Naive thymus-derived CD4-positive, alpha-beta T cell (primary cell): Measurements from ENCODE around the gene USH1C. TPM values are rescaled to one million over a fixed set of nuclear protein-coding genes. Genes with fewer than 3 reads are reported as not detected.
A peak's percentile ranks its signal among the peaks of the same experiment; 100 is the strongest.

Experiments used
- ATAC-seq: fragments of 150-1000 bp; cut with Tn5 transposase; 2 replicates; pipeline ENCODE4 v1.10.0; 2021; ENCODE audit warnings: mild to moderate bottlenecking, moderate library complexity
- CTCF ChIA-PET: fragments of 350-600 bp; sonication (Branson Sonifier 250); formaldehyde crosslinking; loops from one replicate; lab custom pipeline; 2021; ENCODE audit warnings: antibody characterized with exemption; lab: Charles Lee
- POLR2A ChIA-PET: fragments of 350-600 bp; sonication (Branson Sonifier 250); formaldehyde crosslinking; loops from one replicate; lab custom pipeline; 2021; ENCODE audit warnings: antibody characterized with exemption, inconsistent platforms; lab: Charles Lee
- DNase-seq, 9 donors: peaks; one replicate each; pipeline versions ENCODE4 v3.0.0 to v3.0.0-alpha.2; 2020 to 2022; ENCODE audit warnings: mixed read lengths in 1 of 9
- H3K27ac ChIP-seq: one replicate; pipeline ENCODE4 v1.7.0; 2013; ENCODE audit warnings: mild to moderate bottlenecking, low read depth, low read length, moderate library complexity
- H3K27me3 ChIP-seq, 2 donors: one replicate each; pipeline ENCODE4 v1.7.0; 2013; ENCODE audit warnings: low read length in 2 of 2, mild to moderate bottlenecking in 2 of 2, moderate library complexity in 2 of 2; ENCODE audit not compliant: control insufficient read depth in 2 of 2, insufficient read depth in 2 of 2
- H3K36me3 ChIP-seq, 3 experiments: 1 replicate in 2 of 3; 2 replicates in 1 of 3; pipeline ENCODE4 v1.7.0; 2013; ENCODE audit warnings: low read length in 3 of 3, mild to moderate bottlenecking in 3 of 3, moderate library complexity in 1 of 3; ENCODE audit not compliant: insufficient read depth in 3 of 3, control insufficient read depth in 2 of 3
- H3K4me1 ChIP-seq, 2 donors: one replicate each; pipeline ENCODE4 v1.7.0; 2013; ENCODE audit warnings: low read length in 2 of 2, mild to moderate bottlenecking in 2 of 2, moderate library complexity in 1 of 2; ENCODE audit not compliant: control insufficient read depth in 2 of 2, insufficient read depth in 2 of 2
- H3K4me3 ChIP-seq: 2 replicates; pipeline ENCODE4 v1.7.0; 2013; ENCODE audit warnings: mild to moderate bottlenecking, low read length
- H3K9me3 ChIP-seq, 3 experiments: 1 replicate in 2 of 3; 2 replicates in 1 of 3; pipeline ENCODE4 v1.7.0; 2013; ENCODE audit warnings: low read length in 3 of 3; ENCODE audit not compliant: control insufficient read depth in 2 of 3
- H3K27ac Mint-ChIP-seq, 9 donors: one replicate each; pipeline ENCODE4 v1.8.0; 2020 to 2022; ENCODE audit warnings: mixed read lengths in 9 of 9, mild to moderate bottlenecking in 8 of 9, moderate library complexity in 5 of 9, inconsistent platforms in 2 of 9
- H3K27me3 Mint-ChIP-seq, 5 donors: one replicate each; pipeline ENCODE4 v1.8.0; 2021 to 2022; ENCODE audit warnings: mixed read lengths in 5 of 5, mild to moderate bottlenecking in 1 of 5
- H3K36me3 Mint-ChIP-seq, 5 donors: one replicate each; pipeline ENCODE4 v1.8.0; 2020 to 2022; ENCODE audit warnings: mixed read lengths in 5 of 5, mild to moderate bottlenecking in 3 of 5, inconsistent platforms in 1 of 5
- H3K4me1 Mint-ChIP-seq, 7 donors: one replicate each; pipeline ENCODE4 v1.8.0; 2020 to 2022; ENCODE audit warnings: mixed read lengths in 7 of 7, mild to moderate bottlenecking in 3 of 7, inconsistent platforms in 1 of 7
- H3K4me3 Mint-ChIP-seq, 10 donors: one replicate each; pipeline ENCODE4 v1.8.0; 2020 to 2022; ENCODE audit warnings: mild to moderate bottlenecking in 10 of 10, mixed read lengths in 10 of 10, moderate library complexity in 6 of 10, inconsistent platforms in 2 of 10
- H3K9me3 Mint-ChIP-seq, 11 donors: one replicate each; pipeline ENCODE4 v1.8.0; 2020 to 2022; ENCODE audit warnings: mixed read lengths in 11 of 11, mild to moderate bottlenecking in 4 of 11, inconsistent platforms in 1 of 11, moderate library complexity in 1 of 11
- intact Hi-C, 2 donors: fragments of 100-400 bp; cut with micrococcal nuclease; formaldehyde crosslinking; loops; one replicate each; pipeline ENCODE4 v1.15.1; 2023
- polyA plus RNA-seq, 2 donors: library from polyadenylated mRNA; unstranded; fragments of 300-500 nt; fragmentation: Illumina TruSeq; gene quantifications; one replicate each; pipeline ENCODE4 v1.2.3, GENCODE V29; 2021
- total RNA-seq, 6 experiments: library from RNA in 5 of 6; stranded (reverse) in 5 of 6; gene quantifications; 1 replicate in 5 of 6; 2 replicates in 1 of 6; pipeline ENCODE4 v1.2.3 and lab custom pipeline; 2021 to 2026

The USH1C gene
- total and polyA plus RNA-seq, 7 experiments from 2014 or later, result not detected

- Histone ChIP-seq H3K9me3 (no peaks in the 10 kb centered on the region), H3K4me3 (no peak overlapping the region), H3K27ac (no peak overlapping the region), H3K36me3 (no peaks in the 10 kb centered on the region), H3K27me3 (peaks cover 0 to 3% of the 10 kb centered on the region in 2 donors), H3K4me1 (no peaks in the 10 kb centered on the region)
- peaks cover 0 to 4% (median 0%) of the 10 kb centered on the region in 11 donors for H3K9me3 Mint-ChIP-seq
- peaks cover 0 to 20% (median 4%) of the 10 kb centered on the region in 5 donors for H3K27me3 Mint-ChIP-seq
- peak in 1 of 9 donors; percentile 7 for DNase-seq
- POLR2A ChIA-PET, result no interaction called here
- H3K27ac Mint-ChIP-seq, result no peak overlapping the region
- no peak for ATAC-seq
- CTCF ChIA-PET, result no interaction called here
- intact Hi-C loops, result no loop called here
- no peaks in the 10 kb centered on the region for H3K4me1 Mint-ChIP-seq
- no peak overlapping the region for H3K4me3 Mint-ChIP-seq
- no peaks in the 10 kb centered on the region for H3K36me3 Mint-ChIP-seq
These were observed 41.9 kb upstream of the USH1C start for GRCh38 chr11:17585911-17586695.

- ChIA-PET POLR2A (no interaction called here), CTCF (no interaction called here)
- DNase-seq (no peak), ATAC-seq (no peak)
- peaks cover 0 to 4% (median 0%) of the 10 kb centered on the region in 11 donors for H3K9me3 Mint-ChIP-seq
- Histone ChIP-seq H3K27me3 (no peaks in the 10 kb centered on the region), H3K4me1 (no peaks in the 10 kb centered on the region), H3K4me3 (no peak overlapping the region), H3K27ac (no peak overlapping the region), H3K36me3 (no peaks in the 10 kb centered on the region), H3K9me3 (no peaks in the 10 kb centered on the region)
- H3K4me1 Mint-ChIP-seq, result peaks cover 0 to 2% (median 0%) of the 10 kb centered on the region in 7 donors
- intact Hi-C loops, result no loop called here
- peaks cover 0 to 28% (median 0%) of the 10 kb centered on the region in 5 donors for H3K27me3 Mint-ChIP-seq
- no peak overlapping the region for H3K4me3 Mint-ChIP-seq
- H3K36me3 Mint-ChIP-seq, result no peaks in the 10 kb centered on the region
- no peak overlapping the region for H3K27ac Mint-ChIP-seq
These were observed 37.5 kb upstream of the USH1C start for GRCh38 chr11:17581732-17582053.

DNA sequence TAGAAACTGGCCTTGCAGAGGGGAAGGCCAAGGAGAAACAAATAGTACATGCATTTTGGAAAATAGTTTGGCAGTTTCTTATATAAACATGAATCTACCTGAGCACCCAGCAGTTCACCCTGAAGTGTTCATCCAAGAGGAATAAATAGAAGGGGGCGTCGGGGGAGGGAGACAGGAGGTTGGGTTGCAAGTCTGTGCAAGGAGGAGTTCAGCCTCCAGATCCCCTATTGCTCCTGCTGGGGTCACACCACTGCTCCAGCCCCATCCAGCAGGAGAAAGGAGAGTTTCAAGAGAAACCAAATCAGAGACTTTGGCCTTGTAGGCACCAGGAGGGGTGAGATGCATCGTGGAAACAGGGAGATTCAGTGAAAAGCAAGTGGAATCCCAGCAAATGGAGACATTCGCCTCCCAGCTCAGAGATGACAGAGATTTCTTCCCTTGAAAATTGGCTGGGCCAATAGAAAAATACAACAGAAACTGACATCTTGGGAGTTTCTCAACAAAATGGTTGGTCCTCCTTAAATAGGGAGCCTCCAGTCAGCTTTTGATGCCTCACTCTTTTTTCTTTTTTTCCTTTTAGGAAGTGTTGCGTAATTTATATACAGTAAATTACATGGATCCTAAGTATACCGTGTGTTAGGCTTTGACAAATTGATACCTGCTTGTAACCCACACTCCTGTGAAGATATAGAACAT is 37.0 kb upstream of the USH1C start:
- CTCF ChIA-PET, result no interaction called here
- Mint-ChIP-seq H3K27ac (no peak overlapping the region), H3K9me3 (peaks cover 0 to 4% (median 0%) of the 10 kb centered on the region in 11 donors), H3K27me3 (peaks cover 0 to 28% (median 0%) of the 10 kb centered on the region in 5 donors), H3K4me3 (no peak overlapping the region), H3K36me3 (no peaks in the 10 kb centered on the region), H3K4me1 (peaks cover 0 to 2% (median 0%) of the 10 kb centered on the region in 7 donors)
- H3K36me3 ChIP-seq, result no peaks in the 10 kb centered on the region
- peak in 1 of 9 donors; percentile 9 for DNase-seq
- ATAC-seq, result no peak
- intact Hi-C loops, result no loop called here
- POLR2A ChIA-PET, result no interaction called here
- H3K27me3 ChIP-seq, result no peaks in the 10 kb centered on the region
- no peaks in the 10 kb centered on the region for H3K4me1 ChIP-seq
- no peak overlapping the region for H3K4me3 ChIP-seq
- H3K9me3 ChIP-seq, result no peaks in the 10 kb centered on the region
- H3K27ac ChIP-seq, result no peak overlapping the region

DNA sequence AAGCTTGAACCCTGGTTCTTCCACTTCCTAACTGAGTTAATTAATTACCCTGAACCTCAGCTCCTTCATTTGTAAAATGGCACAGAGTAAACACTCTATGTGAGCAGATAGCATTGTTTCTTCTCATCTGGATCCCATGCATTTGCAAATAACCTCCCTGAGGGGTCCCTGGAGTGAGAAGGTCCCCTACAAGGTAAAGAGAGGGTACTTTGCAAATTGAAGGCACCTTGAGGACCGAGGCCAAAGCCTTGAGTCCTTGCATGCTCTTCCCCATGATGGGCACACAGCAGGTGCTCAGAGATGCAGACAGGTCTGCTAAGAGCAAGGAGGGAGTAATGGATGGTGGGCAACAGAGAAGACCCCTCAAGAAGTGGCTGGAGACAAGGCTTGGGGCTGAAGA is 36.1 kb upstream of the USH1C start:
- H3K36me3 Mint-ChIP-seq, result no peaks in the 10 kb centered on the region
- H3K9me3 Mint-ChIP-seq, result peaks cover 0 to 4% (median 0%) of the 10 kb centered on the region in 11 donors
- Histone ChIP-seq H3K4me1 (no peaks in the 10 kb centered on the region), H3K9me3 (no peaks in the 10 kb centered on the region), H3K27me3 (no peaks in the 10 kb centered on the region), H3K36me3 (no peaks in the 10 kb centered on the region), H3K27ac (no peak overlapping the region), H3K4me3 (no peak overlapping the region)
- intact Hi-C loops, result no loop called here
- peaks cover 0 to 23% (median 0%) of the 10 kb centered on the region in 5 donors for H3K27me3 Mint-ChIP-seq
- no peak overlapping the region for H3K27ac Mint-ChIP-seq
- CTCF ChIA-PET, result no interaction called here
- ATAC-seq, result no peak
- peaks cover 0 to 2% (median 0%) of the 10 kb centered on the region in 7 donors for H3K4me1 Mint-ChIP-seq
- POLR2A ChIA-PET, result no interaction called here
- DNase-seq, result peak in 1 of 9 donors; percentile 7
- no peak overlapping the region for H3K4me3 Mint-ChIP-seq

GRCh38 chr11:17579451-17579850 is 35.2 kb upstream of the USH1C start:
- CTCF ChIA-PET, result no interaction called here
- H3K36me3 ChIP-seq, result no peaks in the 10 kb centered on the region
- peaks cover 0 to 23% (median 0%) of the 10 kb centered on the region in 5 donors for H3K27me3 Mint-ChIP-seq
- no peaks in the 10 kb centered on the region for H3K27me3 ChIP-seq
- H3K27ac ChIP-seq, result no peak overlapping the region
- H3K4me3 Mint-ChIP-seq, result no peak overlapping the region
- intact Hi-C loops, result no loop called here
- H3K27ac Mint-ChIP-seq, result no peak overlapping the region
- POLR2A ChIA-PET, result no interaction called here
- ATAC-seq (no peak), DNase-seq (peak in 1 of 9 donors; percentile 12)
- H3K36me3 Mint-ChIP-seq, result no peaks in the 10 kb centered on the region
- no peaks in the 10 kb centered on the region for H3K4me1 ChIP-seq
- no peaks in the 10 kb centered on the region for H3K9me3 ChIP-seq
- H3K4me1 Mint-ChIP-seq, result peaks cover 0 to 3% (median 0%) of the 10 kb centered on the region in 7 donors
- no peak overlapping the region for H3K4me3 ChIP-seq
- peaks cover 0 to 4% (median 0%) of the 10 kb centered on the region in 11 donors for H3K9me3 Mint-ChIP-seq

GRCh38 chr11:17578958-17579357 is 34.7 kb upstream of the USH1C start:
- Mint-ChIP-seq H3K4me3 (no peak overlapping the region), H3K27me3 (peaks cover 0 to 21% (median 0%) of the 10 kb centered on the region in 5 donors), H3K27ac (no peak overlapping the region), H3K4me1 (peaks cover 0 to 3% (median 0%) of the 10 kb centered on the region in 7 donors), H3K36me3 (no peaks in the 10 kb centered on the region), H3K9me3 (peaks cover 0 to 4% (median 0%) of the 10 kb centered on the region in 11 donors)
- H3K4me1 ChIP-seq, result no peaks in the 10 kb centered on the region
- H3K9me3 ChIP-seq, result no peaks in the 10 kb centered on the region
- no peak overlapping the region for H3K4me3 ChIP-seq
- ChIA-PET CTCF (no interaction called here), POLR2A (no interaction called here)
- DNase-seq, result peak in 1 of 9 donors; percentile 4
- H3K27me3 ChIP-seq, result no peaks in the 10 kb centered on the region
- no peaks in the 10 kb centered on the region for H3K36me3 ChIP-seq
- intact Hi-C loops, result no loop called here
- H3K27ac ChIP-seq, result no peak overlapping the region
- no peak for ATAC-seq
